Lower lobe of right lung (tissue), 2 donors: Measurements from ENCODE around the gene KRTAP4-3. TPM values are rescaled to one million over a fixed set of nuclear protein-coding genes. Genes with fewer than 3 reads are reported as not detected.
"Not testable (repeated sequence)": the region's sequence is repeated elsewhere in the genome, so short reads cannot be mapped to it uniquely, and the experiment has no call there.

Experiments
- ATAC-seq, 2 donors: fragments of 200-7000 bp; cut with Tn5 transposase; one replicate each; pipeline ENCODE4 v1.9.1; 2020 to 2022; ENCODE audit warnings: mild to moderate bottlenecking in 2 of 2, moderate library complexity in 2 of 2
- DNase-seq: peaks from one replicate; pipeline ENCODE4 v3.0.0-alpha.2; 2020
- H3K27ac ChIP-seq: fragments of 200-600 bp; one replicate; pipeline ENCODE4 v1.8.0; 2022
- H3K27me3 ChIP-seq: fragments of 200-600 bp; one replicate; pipeline ENCODE4 v1.8.0; 2022; ENCODE audit warnings: low read depth
- H3K36me3 ChIP-seq: fragments of 200-600 bp; one replicate; pipeline ENCODE4 v1.8.0; 2022; ENCODE audit warnings: mild to moderate bottlenecking
- H3K4me1 ChIP-seq: fragments of 200-600 bp; one replicate; pipeline ENCODE4 v1.8.0; 2022
- H3K4me3 ChIP-seq: fragments of 200-600 bp; one replicate; pipeline ENCODE4 v1.8.0; 2022; ENCODE audit warnings: mild to moderate bottlenecking
- H3K9me3 ChIP-seq: fragments of 200-600 bp; one replicate; pipeline ENCODE4 v1.8.0; 2022
- intact Hi-C: fragments of 100-400 bp; cut with DNase I; formaldehyde crosslinking; loops from one replicate; pipeline ENCODE4 v1.11.0; 2022
- total RNA-seq: library from RNA; stranded (reverse); fragmentation: NEBNext Ultra II Directional; extraction: Animal tissue kit (Norgen Biotek cat#: 25700); gene quantifications from one replicate; pipeline ENCODE4 v1.2.1, GENCODE V29; 2021
- TF ChIP-seq, protein P1 (sequence below): fragments of 200-600 bp; IDR thresholded peaks from one replicate; pipeline ENCODE4 v1.8.0; 2022; ENCODE audit warnings: antibody characterized with exemption, mild to moderate bottlenecking
- donor health status: DM: no; HTN: yes; CAD: no; lungs with severe emphysema.

Gene KRTAP4-3
- total RNA-seq, 1 donor from 2014 or later: not detected

DNA sequence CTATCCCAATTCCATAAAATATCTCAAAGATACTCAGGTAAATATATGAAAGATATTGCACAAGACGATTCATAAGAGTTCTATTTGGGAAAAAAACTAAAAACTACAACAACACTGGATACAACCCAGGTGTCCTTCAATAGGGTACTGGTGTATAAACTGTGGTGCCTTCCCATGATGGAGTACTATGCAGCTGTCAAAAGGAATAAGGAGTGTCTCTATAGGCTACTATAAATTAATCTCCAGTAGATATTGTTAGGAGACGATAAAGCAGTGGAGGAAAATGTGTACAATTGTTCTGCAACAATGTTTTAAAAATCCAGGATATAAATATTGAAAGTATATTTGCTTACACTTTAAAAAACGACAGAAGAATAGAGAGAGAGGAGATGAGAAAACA is 41.6 kb downstream of the KRTAP4-3 start:
- Histone ChIP-seq H3K9me3 (no peaks in the 10 kb centered on the region), H3K4me3 (no peak overlapping the region), H3K4me1 (no peaks in the 10 kb centered on the region), H3K27ac (no peak overlapping the region), H3K27me3 (no peaks in the 10 kb centered on the region), H3K36me3 (no peaks in the 10 kb centered on the region)
- ATAC-seq (no peak), DNase-seq (no peak)
- TF ChIP-seq, protein P1, sequence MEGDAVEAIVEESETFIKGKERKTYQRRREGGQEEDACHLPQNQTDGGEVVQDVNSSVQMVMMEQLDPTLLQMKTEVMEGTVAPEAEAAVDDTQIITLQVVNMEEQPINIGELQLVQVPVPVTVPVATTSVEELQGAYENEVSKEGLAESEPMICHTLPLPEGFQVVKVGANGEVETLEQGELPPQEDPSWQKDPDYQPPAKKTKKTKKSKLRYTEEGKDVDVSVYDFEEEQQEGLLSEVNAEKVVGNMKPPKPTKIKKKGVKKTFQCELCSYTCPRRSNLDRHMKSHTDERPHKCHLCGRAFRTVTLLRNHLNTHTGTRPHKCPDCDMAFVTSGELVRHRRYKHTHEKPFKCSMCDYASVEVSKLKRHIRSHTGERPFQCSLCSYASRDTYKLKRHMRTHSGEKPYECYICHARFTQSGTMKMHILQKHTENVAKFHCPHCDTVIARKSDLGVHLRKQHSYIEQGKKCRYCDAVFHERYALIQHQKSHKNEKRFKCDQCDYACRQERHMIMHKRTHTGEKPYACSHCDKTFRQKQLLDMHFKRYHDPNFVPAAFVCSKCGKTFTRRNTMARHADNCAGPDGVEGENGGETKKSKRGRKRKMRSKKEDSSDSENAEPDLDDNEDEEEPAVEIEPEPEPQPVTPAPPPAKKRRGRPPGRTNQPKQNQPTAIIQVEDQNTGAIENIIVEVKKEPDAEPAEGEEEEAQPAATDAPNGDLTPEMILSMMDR: no peak
- intact Hi-C loops: no loop called here

DNA sequence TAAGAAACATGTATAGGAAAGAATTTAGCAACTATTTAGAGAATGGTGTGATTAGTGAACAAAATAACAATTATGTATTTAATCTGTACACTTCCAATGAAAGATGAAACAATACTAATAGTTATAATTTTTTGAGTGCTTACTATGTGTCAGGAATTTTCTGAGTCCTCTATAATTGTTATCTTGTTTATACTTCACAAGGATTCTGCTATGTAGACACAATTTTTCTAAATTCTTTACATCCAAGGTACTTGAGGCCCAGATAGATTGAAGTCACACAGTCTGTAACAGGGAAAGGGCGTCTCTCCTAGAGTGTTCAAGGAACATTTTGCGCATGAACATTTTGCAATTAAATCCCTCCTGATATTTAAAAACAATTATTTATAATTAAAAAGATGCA is 43.0 kb downstream of the KRTAP4-3 start:
- Histone ChIP-seq H3K27ac (no peak overlapping the region), H3K9me3 (no peaks in the 10 kb centered on the region), H3K4me1 (no peaks in the 10 kb centered on the region), H3K4me3 (no peak overlapping the region), H3K36me3 (no peaks in the 10 kb centered on the region), H3K27me3 (no peaks in the 10 kb centered on the region)
- intact Hi-C loops: no loop called here
- DNase-seq: no peak
- ATAC-seq: no peak
- TF ChIP-seq, protein P1: no peak

DNA sequence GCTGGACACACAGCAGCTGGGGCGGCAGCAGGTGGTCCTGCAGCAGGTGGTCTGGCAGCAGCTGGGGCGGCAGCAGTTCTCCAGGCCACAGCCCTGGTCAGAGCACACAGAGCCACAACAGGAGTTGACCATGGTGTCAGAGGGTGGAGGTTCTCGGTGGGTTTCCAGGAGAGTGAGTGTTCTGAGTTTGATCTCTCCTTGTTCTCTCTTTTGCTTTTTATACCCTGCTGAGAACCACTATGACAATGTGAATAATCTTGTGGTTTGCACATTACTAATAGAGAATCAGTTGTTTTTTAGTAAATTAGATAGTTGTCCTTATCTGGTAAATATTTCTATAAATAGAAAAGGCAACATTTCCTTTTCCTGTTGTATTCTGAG is 44.0 kb downstream of the KRTAP4-3 start, which contains the start of gene KRTAP4-12:
Gene KRTAP4-12, minus strand, starts transcription at position 192 of the 381 bp plus-strand sequence. Its CDS starts 60 bp downstream, at position 132.
- H3K9me3 ChIP-seq, DNase-seq, H3K27me3 ChIP-seq, H3K4me3 ChIP-seq, H3K27ac ChIP-seq, intact Hi-C loops, ATAC-seq, H3K36me3 ChIP-seq, H3K4me1 ChIP-seq: not testable (repeated sequence)

DNA sequence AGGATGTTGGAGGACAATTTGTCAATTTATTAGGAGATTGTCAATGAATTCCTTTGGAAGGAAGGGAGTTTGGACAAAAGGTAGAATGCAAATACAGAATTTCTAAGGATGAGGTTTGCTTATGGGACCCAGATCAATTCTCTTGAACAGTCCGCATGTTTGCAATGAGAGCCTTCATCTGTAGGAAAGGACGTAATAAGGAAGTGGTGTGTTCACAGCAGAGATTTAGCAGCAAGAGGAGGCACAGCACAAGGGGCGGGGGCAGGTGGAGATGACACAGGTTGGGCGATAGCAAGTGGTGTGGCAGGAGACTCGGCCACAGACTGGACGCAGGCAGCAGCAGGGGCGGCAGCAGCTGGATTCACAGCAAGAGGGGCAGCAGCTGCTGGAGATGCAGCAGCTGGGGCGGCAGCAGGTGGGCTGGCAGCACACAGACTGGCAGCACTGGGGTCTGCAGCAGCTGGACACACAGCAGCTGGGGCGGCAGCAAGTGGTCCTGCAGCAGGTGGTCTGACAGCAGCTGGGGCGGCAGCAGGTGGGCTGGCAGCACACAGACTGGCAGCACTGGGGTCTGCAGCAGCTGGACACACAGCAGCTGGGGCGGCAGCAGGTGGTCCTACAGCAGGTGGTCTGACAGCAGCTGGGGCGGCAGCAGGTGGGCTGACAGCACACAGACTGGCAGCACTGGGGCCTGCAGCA is 44.6 kb downstream of the KRTAP4-3 start:
- H3K27me3 ChIP-seq, DNase-seq, H3K36me3 ChIP-seq, H3K27ac ChIP-seq, H3K4me3 ChIP-seq, ATAC-seq, H3K9me3 ChIP-seq, H3K4me1 ChIP-seq, intact Hi-C loops: not testable (repeated sequence)

DNA sequence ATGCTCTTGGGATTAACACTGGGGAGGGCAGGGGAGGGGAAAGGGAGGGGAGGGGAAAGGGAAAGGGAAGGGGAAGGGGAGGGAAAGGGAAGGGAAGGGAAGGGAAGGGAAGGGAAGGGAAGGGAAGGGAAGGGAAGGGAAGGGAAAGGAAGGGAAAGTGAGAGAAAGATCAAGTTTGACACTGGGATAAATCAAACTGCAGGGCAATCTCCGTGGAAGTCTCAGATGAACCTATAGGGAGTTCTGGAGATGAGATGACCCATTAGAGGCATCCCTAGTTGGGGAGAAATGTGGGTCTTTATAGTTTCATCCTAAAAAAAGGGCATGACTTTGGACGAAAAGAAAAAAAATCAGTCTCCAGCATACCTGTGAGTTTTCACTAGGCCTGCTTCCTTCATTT is 46.3 kb downstream of the KRTAP4-3 start:
- Histone ChIP-seq H3K9me3 (no peaks in the 10 kb centered on the region), H3K36me3 (no peaks in the 10 kb centered on the region), H3K4me3 (no peak overlapping the region), H3K4me1 (no peaks in the 10 kb centered on the region), H3K27ac (no peak overlapping the region), H3K27me3 (no peaks in the 10 kb centered on the region)
- DNase-seq (no peak), ATAC-seq (no peak)
- intact Hi-C loops: no loop called here
- TF ChIP-seq, protein P1: no peak

DNA sequence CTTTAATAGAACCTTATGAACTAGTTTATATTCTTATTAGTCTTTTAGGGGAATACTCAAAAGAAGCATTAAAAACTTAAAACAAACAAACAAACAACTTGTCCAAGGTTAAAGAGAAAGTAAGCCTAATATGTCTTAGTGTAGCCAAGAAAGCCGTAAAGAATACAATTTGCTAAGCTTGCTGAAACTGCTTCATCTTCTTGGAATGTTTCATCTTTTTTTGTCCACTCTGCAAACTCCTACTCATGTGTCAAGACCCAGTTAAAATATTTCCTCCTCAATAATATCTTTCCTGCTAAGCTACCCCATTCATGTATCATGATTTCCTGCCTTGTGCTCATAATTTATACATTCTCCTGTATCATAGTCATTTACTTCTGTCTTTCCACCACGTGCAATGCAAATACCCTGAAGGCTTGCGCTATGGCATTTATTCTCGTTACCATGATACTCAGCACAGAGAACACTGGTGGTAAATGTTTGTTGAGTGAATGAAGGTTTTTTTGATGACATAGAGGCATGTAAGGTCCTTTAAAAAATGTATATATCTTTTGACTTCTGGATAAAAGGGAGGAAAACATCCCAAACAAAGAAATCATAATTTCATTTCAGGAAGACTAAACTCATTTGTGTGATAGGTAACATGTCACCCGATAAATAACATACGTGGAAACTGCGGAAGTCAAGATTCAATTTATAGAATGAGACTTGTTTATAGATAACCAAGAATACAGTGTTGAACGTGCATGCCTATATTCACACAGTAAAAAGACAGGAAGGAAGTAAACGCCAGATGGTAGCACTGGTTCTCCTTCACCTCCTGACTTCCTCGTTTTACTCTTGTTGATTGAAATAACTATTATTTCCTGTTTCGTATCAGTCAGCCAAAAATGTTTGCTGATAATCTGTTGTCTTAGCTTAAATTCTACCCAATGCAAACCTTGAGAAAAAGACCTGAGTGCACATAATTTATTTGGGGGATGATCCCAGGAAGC is 48.0 kb downstream of the KRTAP4-3 start:
- H3K4me3 ChIP-seq, H3K27ac ChIP-seq, H3K27me3 ChIP-seq, DNase-seq, H3K4me1 ChIP-seq, intact Hi-C loops, H3K9me3 ChIP-seq, H3K36me3 ChIP-seq, ATAC-seq: not testable (repeated sequence)

DNA sequence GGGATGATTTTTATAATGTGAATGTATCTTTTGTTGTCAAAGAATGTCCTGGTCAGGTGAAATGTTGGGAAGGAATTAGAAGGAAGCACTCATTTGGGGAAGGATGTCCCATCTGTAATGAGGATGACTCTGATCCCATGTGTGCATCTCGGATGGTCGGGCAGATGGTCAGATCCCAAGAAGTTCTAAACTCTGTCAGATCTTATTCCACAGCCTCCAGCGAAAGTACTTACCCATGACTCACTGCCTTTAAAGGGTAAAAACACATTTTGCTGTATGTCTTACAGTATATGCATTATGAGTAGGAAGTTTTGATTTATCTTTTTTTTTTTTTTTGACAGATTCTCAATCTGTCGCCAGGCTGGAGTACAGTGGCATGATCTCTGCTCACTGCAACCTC is 49.3 kb downstream of the KRTAP4-3 start:
- TF ChIP-seq, protein P1: no peak
- Histone ChIP-seq H3K27me3 (peaks cover 8% of the 10 kb centered on the region), H3K4me3 (no peak overlapping the region), H3K4me1 (no peaks in the 10 kb centered on the region), H3K27ac (no peak overlapping the region), H3K36me3 (no peaks in the 10 kb centered on the region), H3K9me3 (no peaks in the 10 kb centered on the region)
- no peak for ATAC-seq
- no peak for DNase-seq
- intact Hi-C loops: no loop called here

DNA sequence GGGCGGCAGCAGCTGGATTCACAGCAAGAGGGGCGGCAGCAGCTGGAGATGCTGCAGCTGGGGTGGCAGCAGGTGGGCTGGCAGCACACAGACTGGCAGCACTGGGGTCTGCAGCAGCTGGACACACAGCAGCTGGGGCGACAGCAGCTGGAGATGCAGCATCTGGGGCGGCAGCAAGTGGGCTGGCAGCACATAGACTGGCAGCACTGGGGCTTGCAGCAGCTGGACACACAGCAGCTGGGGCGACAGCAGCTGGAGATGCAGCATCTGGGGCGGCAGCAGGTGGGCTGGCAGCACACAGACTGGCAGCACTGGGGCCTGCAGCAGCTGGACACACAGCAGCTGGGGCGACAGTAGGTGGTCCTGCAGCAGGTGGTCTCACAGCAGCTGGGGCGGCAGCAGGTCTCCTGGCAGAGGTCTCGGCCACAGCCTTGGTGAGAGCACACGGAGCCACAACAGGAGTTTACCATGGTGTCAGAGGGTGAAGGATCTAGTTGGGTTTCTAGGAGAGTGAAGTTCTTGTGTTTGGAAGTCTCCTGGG is 50.1 kb downstream of the KRTAP4-3 start, which contains the start of gene KRTAP4-11:
Gene KRTAP4-11, minus strand, starts transcription at position 528 of the 541 bp plus-strand sequence. Its CDS starts 58 bp downstream, at position 470.
- H3K27ac ChIP-seq, H3K4me3 ChIP-seq, H3K9me3 ChIP-seq, ATAC-seq, DNase-seq, H3K4me1 ChIP-seq, H3K36me3 ChIP-seq, H3K27me3 ChIP-seq, intact Hi-C loops: not testable (repeated sequence)
